Transverse colon (tissue), 4 donors: Measurements from ENCODE around the gene RBM27. TPM values are rescaled to one million over a fixed set of nuclear protein-coding genes. Genes with fewer than 3 reads are reported as not detected.
"Not testable (repeated sequence)": the region's sequence is repeated elsewhere in the genome, so short reads cannot be mapped to it uniquely, and the experiment has no call there.

Experiments used
- DNase-seq: peaks from one replicate; pipeline ENCODE4 v3.0.0-alpha.2; 2019
- H3K27ac ChIP-seq, 4 donors: fragments of 200-600 bp; sonication (generic); 2 replicates each; pipeline ENCODE4 v1.5.1; 2016 to 2018; ENCODE audit warnings: inconsistent platforms in 4 of 4
- H3K27me3 ChIP-seq: fragments of 200-600 bp; sonication (generic); 2 replicates; pipeline ENCODE4 v1.5.1; 2017; ENCODE audit warnings: inconsistent platforms
- H3K36me3 ChIP-seq, 4 donors: fragments of 200-600 bp; sonication (generic); 2 replicates each; pipeline ENCODE4 v1.5.1; 2017 to 2019; ENCODE audit warnings: inconsistent platforms in 4 of 4
- H3K4me1 ChIP-seq, 4 donors: fragments of 200-600 bp; sonication (generic); 2 replicates each; pipeline ENCODE4 v1.5.1; 2017 to 2020; ENCODE audit warnings: inconsistent platforms in 4 of 4
- H3K4me3 ChIP-seq, 4 donors: fragments of 200-600 bp; sonication (generic); 1 replicate in 1 of 4; 2 replicates in 3 of 4; pipeline versions ENCODE4 v1.5.1 to v1.6.1; 2017 to 2019; ENCODE audit warnings: inconsistent platforms in 4 of 4
- H3K9me3 ChIP-seq, 2 donors: fragments of 200-600 bp; sonication (generic); 2 replicates each; pipeline ENCODE4 v1.5.1; 2017 to 2019; ENCODE audit warnings: inconsistent platforms in 2 of 2
- CTCF ChIP-seq, 5 experiments: fragments of 200-600 bp in 3 of 5; fragments of 450-650 bp in 2 of 5; sonication (generic) in 3 of 5; IDR thresholded peaks; 1 replicate in 2 of 5; 2 replicates in 3 of 5; pipeline ENCODE4 v1.5.1; 2016 to 2017; ENCODE audit warnings: antibody characterized with exemption in 5 of 5, inconsistent platforms in 3 of 5, mild to moderate bottlenecking in 2 of 5, moderate library complexity in 1 of 5
- EP300 ChIP-seq: sonication (generic); formaldehyde crosslinking; IDR thresholded peaks from one replicate; pipeline ENCODE4 v1.6.1; 2017; ENCODE audit warnings: antibody characterized with exemption, low read depth
- POLR2A ChIP-seq: fragments of 450-650 bp; IDR thresholded peaks from one replicate; pipeline ENCODE4 v1.6.1; 2016; ENCODE audit warnings: antibody characterized with exemption, mild to moderate bottlenecking, moderate library complexity
- POLR2AphosphoS5 ChIP-seq, 3 donors: sonication (generic); formaldehyde crosslinking; IDR thresholded peaks; one replicate each; pipeline ENCODE4 v1.6.1; 2016; ENCODE audit warnings: antibody characterized with exemption in 3 of 3
- WGBS, 2 donors: methylation state at CpG; one replicate each; pipeline ENCODE4 v1.1.5; 2018; ENCODE audit warnings: low coverage in 1 of 2; 5-methylcytosine and 5-hydroxymethylcytosine counted together
- in situ Hi-C, 4 donors: fragments of 200-750 bp; cut with MboI; loops; one replicate each; pipeline versions ENCODE4 v1.15.0 to v1.15.1; 2017; ENCODE audit warnings: low sequenced_read_pairs in 3 of 4, low pct_ligation_motif_present in 1 of 4, low pct_unique_long_range_greater_than_20kb in 1 of 4
- intact Hi-C: fragments of 100-400 bp; cut with DNase I; formaldehyde crosslinking; loops from one replicate; pipeline ENCODE4 v1.15.1; 2023; ENCODE audit warnings: low total_unique reads
- total RNA-seq, 4 donors: library from RNA; depleted of rRNA; stranded (reverse); fragments of >200 nt; gene quantifications; one replicate each; pipeline ENCODE4 v1.1.0, GENCODE V29; 2016

Gene RBM27
- total RNA-seq, 4 donors from 2014 or later: 6.0 to 21.6 (median 14.9) TPM

DNA sequence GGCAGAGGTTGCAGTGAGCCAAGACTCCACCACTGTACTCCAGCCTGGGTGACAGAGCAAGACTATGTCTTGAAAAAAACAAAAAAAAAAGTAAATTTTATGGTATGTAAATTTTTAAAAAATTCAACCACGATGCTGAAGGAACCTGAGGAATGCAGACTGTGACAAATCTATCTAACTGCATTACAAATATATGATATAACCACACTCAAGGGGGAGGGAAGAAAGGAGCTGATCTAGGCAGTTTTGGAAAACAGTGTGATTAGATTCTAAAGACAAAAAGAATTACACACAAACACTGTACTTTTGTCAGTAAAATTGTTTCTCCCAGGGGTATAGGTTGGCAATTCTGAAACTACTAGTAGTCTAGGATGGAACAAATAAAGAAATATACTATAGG lies 37.9 kb upstream of the RBM27 start:
- 81 to 93% methylated on average over 1 of the region's 1 CpG for WGBS, 2 donors
- in situ Hi-C loops: no loop called here
- no peak for DNase-seq
- intact Hi-C loops: no loop called here
- H3K36me3 ChIP-seq: peaks cover 0 to 92% (median 43%) of the 10 kb centered on the region in 4 donors
- TF ChIP-seq POLR2A (no peak), EP300 (no peak), POLR2AphosphoS5 (IDR thresholded peaks at IDR 0.05) (no peak), CTCF (IDR thresholded peaks at IDR 0.05) (no peak)
- H3K27me3 ChIP-seq: no peaks in the 10 kb centered on the region
- no peaks in the 10 kb centered on the region for H3K4me1 ChIP-seq
- no peaks in the 10 kb centered on the region for H3K9me3 ChIP-seq
- H3K4me3 ChIP-seq: no peak overlapping the region
- no peak overlapping the region for H3K27ac ChIP-seq

- Histone ChIP-seq H3K27me3 (no peaks in the 10 kb centered on the region), H3K9me3 (no peaks in the 10 kb centered on the region), H3K4me3 (no peak overlapping the region), H3K4me1 (no peaks in the 10 kb centered on the region), H3K36me3 (peaks cover 0 to 92% (median 43%) of the 10 kb centered on the region in 4 donors), H3K27ac (no peak overlapping the region)
- no peak for TF ChIP-seq EP300
- TF ChIP-seq POLR2A: no peak
- no peak for TF ChIP-seq CTCF (IDR thresholded peaks at IDR 0.05)
- no peak for TF ChIP-seq POLR2AphosphoS5 (IDR thresholded peaks at IDR 0.05)
- WGBS, 2 donors: 60 to 91% methylated on average over 1 of the region's 1 CpG
- intact Hi-C loops (no loop called here), in situ Hi-C loops (no loop called here)
- no peak for DNase-seq
Observed at GRCh38 chr5:146165903-146166302, 37.5 kb upstream of the RBM27 start.

DNA sequence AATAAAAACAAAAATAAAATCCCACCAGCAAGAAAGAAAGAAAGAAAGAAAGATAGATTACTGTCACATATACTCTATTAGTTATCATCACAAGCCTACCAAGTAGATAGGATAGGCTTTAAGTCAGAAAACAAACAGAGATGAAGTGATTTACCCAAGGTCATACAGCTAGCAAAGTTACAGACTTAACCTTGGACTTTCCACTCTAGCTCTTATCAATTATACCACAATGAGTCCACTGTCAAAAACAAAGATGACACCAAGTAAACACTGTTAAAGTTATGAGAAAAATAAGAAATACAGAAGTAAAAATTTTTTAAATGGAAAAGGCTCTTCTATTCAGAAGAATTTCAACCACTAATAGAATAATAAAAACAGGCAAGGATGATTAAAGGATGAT lies 34.3 kb upstream of the RBM27 start:
- in situ Hi-C loops (no loop called here), intact Hi-C loops (no loop called here)
- DNase-seq: no peak
- Histone ChIP-seq H3K27me3 (no peaks in the 10 kb centered on the region), H3K4me1 (no peaks in the 10 kb centered on the region), H3K27ac (no peak overlapping the region), H3K36me3 (peaks cover 0 to 79% (median 33%) of the 10 kb centered on the region in 4 donors), H3K4me3 (no peak overlapping the region), H3K9me3 (no peaks in the 10 kb centered on the region)
- TF ChIP-seq POLR2AphosphoS5 (IDR thresholded peaks at IDR 0.05) (no peak), EP300 (no peak), POLR2A (no peak), CTCF (IDR thresholded peaks at IDR 0.05) (no peak)

DNA sequence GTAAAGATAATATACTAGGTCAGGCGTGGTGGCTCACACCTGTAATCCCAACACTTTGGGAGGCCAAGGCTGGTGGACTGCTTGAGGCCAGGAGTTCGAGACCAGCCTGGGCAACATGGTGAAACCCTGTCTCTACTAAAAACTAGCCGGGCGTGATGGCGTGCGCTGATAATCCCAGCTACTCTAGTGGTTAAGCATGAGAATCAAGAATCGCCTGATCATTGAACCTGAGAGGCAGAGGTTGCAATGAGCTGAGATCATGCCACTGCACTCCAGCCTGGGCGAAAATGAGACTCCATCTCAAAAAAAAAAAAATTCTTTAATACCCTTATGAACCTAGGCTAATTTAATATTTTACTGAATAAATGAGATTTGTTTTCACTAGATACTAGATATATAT lies 30.4 kb upstream of the RBM27 start:
- H3K4me3 ChIP-seq, intact Hi-C loops: not testable (repeated sequence)
- WGBS, 2 donors: 78 to 97% methylated on average over 4 to 8 of the region's 8 CpGs

DNA sequence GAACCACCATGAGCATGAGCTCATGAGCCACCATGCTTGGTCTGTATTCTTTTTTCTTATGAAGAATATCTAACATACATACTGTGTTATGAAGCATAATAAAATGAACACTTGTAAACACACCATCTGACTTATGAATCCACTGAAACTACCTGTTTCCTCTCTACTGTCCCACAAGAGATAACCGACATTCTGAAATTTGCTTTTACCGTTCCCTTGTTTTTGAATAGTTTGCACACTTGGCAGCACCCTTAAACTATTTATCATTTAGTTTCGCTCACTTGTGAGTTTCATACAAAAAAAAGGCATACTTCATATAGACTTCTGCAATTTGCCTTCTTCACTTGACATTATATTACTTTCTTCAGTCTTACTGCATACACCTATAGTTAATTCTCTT lies 29.8 kb upstream of the RBM27 start:
- H3K4me3 ChIP-seq: no peak overlapping the region
- in situ Hi-C loops (no loop called here), intact Hi-C loops (no loop called here)
- H3K36me3 ChIP-seq: peaks cover 0 to 40% (median 18%) of the 10 kb centered on the region in 4 donors
- TF ChIP-seq POLR2A (no peak), CTCF (IDR thresholded peaks at IDR 0.05) (no peak), POLR2AphosphoS5 (IDR thresholded peaks at IDR 0.05) (no peak), EP300 (no peak)
- WGBS, 2 donors: 78 to 81% methylated on average over 3 of the region's 3 CpGs
- H3K9me3 ChIP-seq: no peaks in the 10 kb centered on the region
- H3K27ac ChIP-seq: no peak overlapping the region
- H3K4me1 ChIP-seq: no peaks in the 10 kb centered on the region
- H3K27me3 ChIP-seq: no peaks in the 10 kb centered on the region
- DNase-seq: no peak

More for the DNA sequence above, 30.4 kb upstream of the RBM27 start:
- H3K4me1 ChIP-seq, DNase-seq, in situ Hi-C loops, H3K27ac ChIP-seq, H3K27me3 ChIP-seq, H3K9me3 ChIP-seq: not testable (repeated sequence)
- peaks cover 0 to 45% (median 21%) of the 10 kb centered on the region in 4 donors for H3K36me3 ChIP-seq
